Right lobe of liver (tissue), 6 donors: Measurements from ENCODE around the gene CLDN22. TPM values are rescaled to one million over a fixed set of nuclear protein-coding genes. Genes with fewer than 3 reads are reported as not detected.
A peak's percentile ranks its signal among the peaks of the same experiment; 100 is the strongest.

ENCODE experiments used
- ATAC-seq, 4 donors: fragments of 200-7000 bp; cut with Tn5 transposase; one replicate each; pipeline ENCODE4 v1.9.1; 2020; ENCODE audit warnings: mild to moderate bottlenecking in 4 of 4, moderate library complexity in 4 of 4
- DNase-seq, 3 donors: peaks; one replicate each; pipeline ENCODE4 v3.0.0-alpha.2; 2020
- H3K27ac ChIP-seq, 3 donors: fragments of 200-600 bp; one replicate each; pipeline ENCODE4 v1.8.0; 2022
- H3K27me3 ChIP-seq, 2 donors: fragments of 200-600 bp; one replicate each; pipeline ENCODE4 v1.8.0; 2022
- H3K36me3 ChIP-seq, 4 donors: fragments of 200-600 bp; sonication (generic) in 1 of 4; one replicate each; pipeline versions ENCODE4 v1.5.1 to v1.8.0; 2017 to 2022; ENCODE audit warnings: control low read depth in 1 of 4
- H3K4me1 ChIP-seq, 4 donors: fragments of 200-600 bp; sonication (generic) in 1 of 4; one replicate each; pipeline versions ENCODE4 v1.5.1 to v1.8.0; 2017 to 2022; ENCODE audit warnings: control low read depth in 1 of 4
- H3K4me3 ChIP-seq, 3 donors: fragments of 200-600 bp; one replicate each; pipeline ENCODE4 v1.8.0; 2022
- H3K9me3 ChIP-seq, 4 donors: fragments of 200-600 bp; sonication (generic) in 1 of 4; one replicate each; pipeline versions ENCODE4 v1.5.1 to v1.8.0; 2017 to 2022; ENCODE audit warnings: control low read depth in 1 of 4
- CTCF ChIP-seq, 4 donors: fragments of 200-600 bp in 3 of 4; fragments of 450-650 bp in 1 of 4; IDR thresholded peaks; one replicate each; pipeline versions ENCODE4 v1.5.1 to v1.8.0; 2016 to 2022; ENCODE audit warnings: antibody characterized with exemption in 4 of 4, mild to moderate bottlenecking in 2 of 4
- POLR2A ChIP-seq: fragments of 450-650 bp; IDR thresholded peaks from one replicate; pipeline ENCODE4 v1.6.1; 2017; ENCODE audit warnings: antibody characterized with exemption, mild to moderate bottlenecking
- WGBS: methylation state at CpG from one replicate; pipeline ENCODE4 v1.1.6; 2018; ENCODE audit warnings: low coverage, low lambda C conversion rate; ENCODE audit not compliant: insufficient coverage; ENCODE audit errors: missing lambda C conversion rate; 5-methylcytosine and 5-hydroxymethylcytosine counted together
- intact Hi-C, 2 donors: fragments of 100-400 bp; cut with DNase I; formaldehyde crosslinking; loops; one replicate each; pipeline versions ENCODE4 v1.11.2 to v1.14.1; 2022
- total RNA-seq, 6 experiments: library from RNA; depleted of rRNA in 2 of 6; stranded (reverse); fragments of >200 nt in 2 of 6; fragmentation: NEBNext Ultra II Directional in 3 of 6; extraction: Animal tissue kit (Norgen Biotek cat#: 25700) in 3 of 6; gene quantifications; one replicate each; pipeline versions ENCODE4 v1.1.0 to v1.2.4, GENCODE V29; 2016 to 2023
- donor health status: DM: no; HTN: yes; CAD: no.
- donor health status: DM: no; HTN: no; CAD: no.
- donor health status: DM: no; HTN: no; CAD: no.
- donor health status: DM: no; HTN: yes; CAD: no.
- donor health status: DM: no; HTN: yes; CAD: no.

CLDN22 gene
- total RNA-seq, 6 experiments from 2014 or later = not detected

- TF ChIP-seq POLR2A (no peak), CTCF (IDR thresholded peaks at IDR 0.05) (no peak)
- Histone ChIP-seq H3K27me3 (no peaks in the 10 kb centered on the region), H3K4me1 (no peaks in the 10 kb centered on the region), H3K27ac (no peak overlapping the region), H3K9me3 (no peaks in the 10 kb centered on the region), H3K4me3 (no peak overlapping the region), H3K36me3 (peaks cover 0 to 31% (median 5%) of the 10 kb centered on the region in 4 donors)
- no peak for ATAC-seq
- WGBS = 94% methylated on average over 9 of the region's 9 CpGs
- DNase-seq = no peak
- intact Hi-C loops = no loop called here
Observed at GRCh38 chr4:183314806-183315205, 5.3 kb downstream of the CLDN22 start.

- TF ChIP-seq CTCF (IDR thresholded peaks at IDR 0.05) (no peak), POLR2A (no peak)
- 93% methylated on average over 10 of the region's 15 CpGs for WGBS
- H3K4me3 ChIP-seq = no peak overlapping the region
- intact Hi-C loops = no loop called here
- no peaks in the 10 kb centered on the region for H3K27me3 ChIP-seq
- no peak overlapping the region for H3K27ac ChIP-seq
- H3K9me3 ChIP-seq = no peaks in the 10 kb centered on the region
- H3K36me3 ChIP-seq = peaks cover 0 to 31% (median 5%) of the 10 kb centered on the region in 4 donors
- H3K4me1 ChIP-seq = no peaks in the 10 kb centered on the region
- DNase-seq (no peak), ATAC-seq (no peak)
Observed at GRCh38 chr4:183314336-183314735, 5.7 kb downstream of the CLDN22 start.

- Histone ChIP-seq H3K27me3 (no peaks in the 10 kb centered on the region), H3K4me1 (no peaks in the 10 kb centered on the region), H3K27ac (no peak overlapping the region), H3K36me3 (peaks cover 0 to 31% (median 5%) of the 10 kb centered on the region in 4 donors), H3K4me3 (no peak overlapping the region), H3K9me3 (no peaks in the 10 kb centered on the region)
- DNase-seq = no peak
- peak in 1 of 4 donors; percentile 19 for ATAC-seq
- no CpG with 5 or more reads among the region's 5 CpGs for WGBS
- no peak for TF ChIP-seq POLR2A
- TF ChIP-seq CTCF (IDR thresholded peaks at IDR 0.05) = no peak
- intact Hi-C loops = no loop called here
Observed at GRCh38 chr4:183312841-183313240, 7.2 kb downstream of the CLDN22 start.

- Histone ChIP-seq H3K4me3 (no peak overlapping the region), H3K27me3 (no peaks in the 10 kb centered on the region), H3K36me3 (no peaks in the 10 kb centered on the region), H3K27ac (no peak overlapping the region), H3K9me3 (no peaks in the 10 kb centered on the region), H3K4me1 (no peaks in the 10 kb centered on the region)
- WGBS = 95% methylated on average over 3 of the region's 3 CpGs
- no peak for TF ChIP-seq POLR2A
- TF ChIP-seq CTCF (IDR thresholded peaks at IDR 0.05) = no peak
- intact Hi-C loops = no loop called here
- DNase-seq (no peak), ATAC-seq (no peak)
Observed at GRCh38 chr4:183306811-183307210, 13.3 kb downstream of the CLDN22 start.

- no peak overlapping the region for H3K27ac ChIP-seq
- H3K4me1 ChIP-seq = no peaks in the 10 kb centered on the region
- no peaks in the 10 kb centered on the region for H3K36me3 ChIP-seq
- TF ChIP-seq POLR2A (no peak), CTCF (IDR thresholded peaks at IDR 0.05) (no peak)
- intact Hi-C loops = no loop called here
- no peaks in the 10 kb centered on the region for H3K27me3 ChIP-seq
- DNase-seq (no peak), ATAC-seq (no peak)
- no peak overlapping the region for H3K4me3 ChIP-seq
- WGBS = 91% methylated on average over 1 of the region's 2 CpGs
- no peaks in the 10 kb centered on the region for H3K9me3 ChIP-seq
Observed at GRCh38 chr4:183304538-183304937, 15.5 kb downstream of the CLDN22 start.
